Lower leg skin (tissue), 4 donors: ENCODE measurements around the gene OR6C76. TPM values are rescaled to one million over a fixed set of nuclear protein-coding genes. Genes with fewer than 3 reads are reported as not detected.
"Not testable (repeated sequence)": the region's sequence is repeated elsewhere in the genome, so short reads cannot be mapped to it uniquely, and the experiment has no call there.

ENCODE experiments used
- DNase-seq, 2 donors: peaks; one replicate each; pipeline ENCODE4 v3.0.0-alpha.2; 2019; ENCODE audit warnings: low spot score in 2 of 2
- H3K4me3 ChIP-seq: fragments of 200-600 bp; sonication (generic); 2 replicates; pipeline ENCODE4 v1.5.1; 2017; ENCODE audit warnings: mild to moderate bottlenecking, low read depth; ENCODE audit not compliant: poor library complexity, severe bottlenecking
- CTCF ChIP-seq, 3 donors: fragments of 450-650 bp; IDR thresholded peaks; one replicate each; pipeline ENCODE4 v1.5.1; 2016; ENCODE audit warnings: antibody characterized with exemption in 3 of 3, mild to moderate bottlenecking in 3 of 3, moderate library complexity in 2 of 3
- POLR2A ChIP-seq, 2 donors: fragments of 450-650 bp; IDR thresholded peaks; one replicate each; pipeline ENCODE4 v1.6.1; 2016 to 2017; ENCODE audit warnings: antibody characterized with exemption in 2 of 2, mild to moderate bottlenecking in 1 of 2, moderate library complexity in 1 of 2
- WGBS, 2 donors: methylation state at CpG; one replicate each; pipeline ENCODE4 v1.1.5; 2018; 5-methylcytosine and 5-hydroxymethylcytosine counted together
- intact Hi-C: fragments of 100-400 bp; cut with DNase I; formaldehyde crosslinking; loops from one replicate; pipeline ENCODE4 v1.15.0; 2023; ENCODE audit warnings: low total_unique reads
- total RNA-seq, 4 donors: library from RNA; depleted of rRNA; stranded (reverse); fragments of >200 nt; gene quantifications; one replicate each; pipeline ENCODE4 v1.1.0, GENCODE V29; 2016

OR6C76 gene
- total RNA-seq, 4 donors from 2014 or later = not detected

- 49 to 62% methylated on average over 8 to 10 of the region's 11 CpGs for WGBS, 2 donors
- H3K4me3 ChIP-seq, DNase-seq, intact Hi-C loops: not testable (repeated sequence)
Observed at GRCh38 chr12:55414396-55414823, 11.6 kb upstream of the OR6C76 start.

GRCh38 chr12:55414889-55415288, 11.2 kb upstream of the OR6C76 start:
- DNase-seq, intact Hi-C loops, H3K4me3 ChIP-seq: not testable (repeated sequence)
- 0 to 17% methylated on average over 7 of the region's 34 CpGs for WGBS, 2 donors

- WGBS, 2 donors = 84 to 86% methylated on average over 1 of the region's 1 CpG
- no peak overlapping the region for H3K4me3 ChIP-seq
- DNase-seq = no peak
- intact Hi-C loops = no loop called here
- TF ChIP-seq POLR2A (IDR thresholded peaks at IDR 0.05) = no peak
- no peak for TF ChIP-seq CTCF (IDR thresholded peaks at IDR 0.05)
Observed at GRCh38 chr12:55416961-55417360, 9.1 kb upstream of the OR6C76 start.

- intact Hi-C loops = no loop called here
- 77 to 85% methylated on average over 2 of the region's 2 CpGs for WGBS, 2 donors
- no peak for DNase-seq
- TF ChIP-seq CTCF (IDR thresholded peaks at IDR 0.05) (no peak), POLR2A (IDR thresholded peaks at IDR 0.05) (no peak)
- H3K4me3 ChIP-seq = no peak overlapping the region
Observed at GRCh38 chr12:55420307-55420962, 5.6 kb upstream of the OR6C76 start.

- H3K4me3 ChIP-seq = no peak overlapping the region
- 24 to 25% methylated on average over 1 of the region's 1 CpG for WGBS, 2 donors
- no peak for TF ChIP-seq CTCF (IDR thresholded peaks at IDR 0.05)
- TF ChIP-seq POLR2A (IDR thresholded peaks at IDR 0.05) = no peak
- DNase-seq = no peak
- intact Hi-C loops = no loop called here
Observed at GRCh38 chr12:55428331-55429243, 2.5 kb downstream of the OR6C76 start.

- H3K4me3 ChIP-seq, intact Hi-C loops, DNase-seq: not testable (repeated sequence)
- WGBS, 2 donors = 76 to 81% methylated on average over 5 of the region's 5 CpGs
Observed at GRCh38 chr12:55441233-55441632, 15.2 kb downstream of the OR6C76 start.

- intact Hi-C loops = no loop called here
- no peak within 1 kb of the TSS for H3K4me3 ChIP-seq
- DNase-seq = no peak
Observed at GRCh38 chr12:55443776-55444175, 17.7 kb downstream of the OR6C76 start, which contains the start of gene OR6C2. OR6C2 (plus strand) TSS chr12:55444076; CDS start chr12:55452214, 8,138 bp downstream.

More at GRCh38 chr12:55443776-55444175, 17.7 kb downstream of the OR6C76 start, which contains the start of gene OR6C2:
- 49 to 54% methylated on average over 2 of the region's 2 CpGs for WGBS, 2 donors
- TF ChIP-seq CTCF (IDR thresholded peaks at IDR 0.05) (no peak), POLR2A (IDR thresholded peaks at IDR 0.05) (no peak)
